Measurements from ENCODE around the gene SNAP23.

DNA sequence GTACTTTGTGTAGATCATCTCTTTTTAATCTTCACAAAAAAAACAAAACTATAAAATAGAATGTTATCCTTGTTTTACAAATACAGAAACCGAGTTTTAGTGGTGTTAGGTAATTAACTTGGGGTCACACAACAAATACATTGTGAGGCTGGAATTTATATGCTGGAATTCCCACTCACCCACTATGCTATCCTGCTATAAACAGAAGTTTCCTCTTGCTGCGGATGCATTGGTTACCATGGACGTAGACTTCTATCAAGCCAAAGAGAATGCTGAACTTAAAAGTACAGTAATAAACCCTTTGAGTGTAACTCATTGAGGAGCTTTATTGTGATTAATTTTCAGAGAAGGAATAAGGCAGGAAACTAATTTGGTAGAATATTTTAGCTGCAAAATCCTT, 9.2 kb downstream of the SNAP23 start:
- TF ChIP-seq GATA3 (IDR thresholded peaks at IDR 0.05; ENCODE audit: low read depth, low read length) (no peak), GATA2 (IDR thresholded peaks at IDR 0.05; ENCODE audit: low read depth, low read length) (no peak)
